NB4 (cell line): ENCODE measurements around the gene SLC27A1.

ENCODE experiments used
- MYC ChIP-seq: IDR thresholded peaks from 2 replicates; pipeline ENCODE4 v1.6.1; 2011; ENCODE audit warnings: low read depth, low read length
- TF ChIP-seq, protein P1 (sequence below): IDR thresholded peaks from one replicate; pipeline ENCODE4 v1.5.1; 2012; ENCODE audit warnings: low read depth, low read length

DNA sequence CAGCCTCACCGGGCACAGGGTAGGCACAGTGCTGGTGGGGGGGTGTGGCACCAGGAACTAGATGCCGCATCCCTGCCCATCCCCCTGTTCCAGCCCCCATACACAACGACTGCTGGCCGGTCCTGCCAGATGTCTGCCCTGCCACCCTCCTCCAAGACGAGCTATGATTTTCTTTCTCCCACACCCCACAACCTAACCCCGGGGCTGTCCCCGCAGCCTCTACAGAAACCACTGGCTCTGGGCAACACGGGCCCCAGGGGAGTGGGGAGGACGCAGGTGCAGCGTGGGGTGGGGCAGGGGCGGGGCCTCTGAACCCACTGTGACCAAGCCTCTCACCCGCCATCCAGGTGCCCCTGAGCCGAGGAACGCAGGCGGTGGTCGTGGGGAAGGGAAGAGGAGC is 56.6 kb downstream of the SLC27A1 start:
- TF ChIP-seq, protein P1, sequence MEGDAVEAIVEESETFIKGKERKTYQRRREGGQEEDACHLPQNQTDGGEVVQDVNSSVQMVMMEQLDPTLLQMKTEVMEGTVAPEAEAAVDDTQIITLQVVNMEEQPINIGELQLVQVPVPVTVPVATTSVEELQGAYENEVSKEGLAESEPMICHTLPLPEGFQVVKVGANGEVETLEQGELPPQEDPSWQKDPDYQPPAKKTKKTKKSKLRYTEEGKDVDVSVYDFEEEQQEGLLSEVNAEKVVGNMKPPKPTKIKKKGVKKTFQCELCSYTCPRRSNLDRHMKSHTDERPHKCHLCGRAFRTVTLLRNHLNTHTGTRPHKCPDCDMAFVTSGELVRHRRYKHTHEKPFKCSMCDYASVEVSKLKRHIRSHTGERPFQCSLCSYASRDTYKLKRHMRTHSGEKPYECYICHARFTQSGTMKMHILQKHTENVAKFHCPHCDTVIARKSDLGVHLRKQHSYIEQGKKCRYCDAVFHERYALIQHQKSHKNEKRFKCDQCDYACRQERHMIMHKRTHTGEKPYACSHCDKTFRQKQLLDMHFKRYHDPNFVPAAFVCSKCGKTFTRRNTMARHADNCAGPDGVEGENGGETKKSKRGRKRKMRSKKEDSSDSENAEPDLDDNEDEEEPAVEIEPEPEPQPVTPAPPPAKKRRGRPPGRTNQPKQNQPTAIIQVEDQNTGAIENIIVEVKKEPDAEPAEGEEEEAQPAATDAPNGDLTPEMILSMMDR, result no peak
- TF ChIP-seq MYC, result no peak
